HepG2 (cell line): ENCODE data around the gene TEAD3. TPM values are rescaled to one million over a fixed set of nuclear protein-coding genes. Genes with fewer than 3 reads are reported as not detected.

Experiments
- ATM ChIP-seq: fragments of 450-650 bp; IDR thresholded peaks from 2 replicates; pipeline ENCODE4 v1.7.1; 2017; ENCODE audit warnings: mild to moderate bottlenecking, borderline replicate concordance
- KLF15 ChIP-seq: sonication (generic); formaldehyde crosslinking; IDR thresholded peaks from 2 replicates; pipeline ENCODE4 v1.8.1; 2023; ENCODE audit warnings: borderline replicate concordance, mild to moderate bottlenecking, inconsistent platforms, missing genetic modification reagents, mixed read lengths
- MTA3 ChIP-seq: sonication (generic); formaldehyde crosslinking; IDR thresholded peaks from 2 replicates; pipeline ENCODE4 v1.4.0; 2020; ENCODE audit warnings: missing genetic modification reagents
- NBN ChIP-seq: fragments of 450-650 bp; conservative IDR thresholded peaks from 2 replicates; pipeline ENCODE4 v1.6.1; 2017
- NFYC ChIP-seq: IDR thresholded peaks from 2 replicates; pipeline ENCODE4 v1.6.1; 2016; ENCODE audit warnings: missing genetic modification reagents, missing compliant biosample characterization
- NR2F1 ChIP-seq, 2 experiments: fragments of 450-650 bp in 1 of 2; formaldehyde crosslinking in 1 of 2; IDR thresholded peaks; 2 replicates each; pipeline versions ENCODE4 v1.5.0 to v1.6.1; 2016 to 2020; ENCODE audit warnings: mild to moderate bottlenecking in 1 of 2, missing compliant biosample characterization in 1 of 2, missing genetic modification reagents in 1 of 2, moderate library complexity in 1 of 2
- NR2F2 ChIP-seq: IDR thresholded peaks from 2 replicates; pipeline ENCODE4 v1.6.1; 2012; ENCODE audit warnings: low read depth, inconsistent platforms, borderline replicate concordance
- PHF20 ChIP-seq: sonication (generic); formaldehyde crosslinking; IDR thresholded peaks from 2 replicates; pipeline ENCODE4 v1.5.0; 2020; ENCODE audit warnings: mild to moderate bottlenecking, missing genetic modification reagents
- THAP11 ChIP-seq: IDR thresholded peaks from 2 replicates; pipeline ENCODE4 v1.6.1; 2016; ENCODE audit warnings: missing biosample characterization, missing genetic modification reagents
- ZKSCAN1 ChIP-seq: fragments of 150-350 bp; IDR thresholded peaks from 2 replicates; pipeline ENCODE4 v1.6.1; 2014; ENCODE audit warnings: low read length
- ZNF207 ChIP-seq: fragments of 450-650 bp; IDR thresholded peaks from 2 replicates; pipeline ENCODE4 v1.6.1; 2016; ENCODE audit warnings: antibody characterized with exemption, borderline replicate concordance
- ZNF431 ChIP-seq: sonication (generic); formaldehyde crosslinking; IDR thresholded peaks from 2 replicates; pipeline ENCODE4 v1.9.0; 2022; ENCODE audit warnings: missing genetic modification reagents, low read depth, mild to moderate bottlenecking, borderline replicate concordance
- ZNF460 ChIP-seq: sonication (generic); formaldehyde crosslinking; IDR thresholded peaks from 2 replicates; pipeline ENCODE4 v1.5.1; 2020; ENCODE audit warnings: missing genetic modification reagents, mild to moderate bottlenecking, borderline replicate concordance
- ZNF484 ChIP-seq: sonication (generic); formaldehyde crosslinking; IDR thresholded peaks from 2 replicates; pipeline ENCODE4 v1.5.1; 2020; ENCODE audit warnings: mild to moderate bottlenecking, low read depth, missing genetic modification reagents, borderline replicate concordance
- ZNF547 ChIP-seq: sonication (generic); formaldehyde crosslinking; IDR thresholded peaks from 2 replicates; pipeline ENCODE4 v1.5.1; 2020; ENCODE audit warnings: mild to moderate bottlenecking, missing genetic modification reagents
- polyA plus RNA-seq, 8 experiments: library from polyadenylated mRNA; depleted of rRNA in 3 of 8; stranded (reverse) in 7 of 8; unstranded in 1 of 8; fragments of >200 nt; fragmentation: Illumina TruSeq in 4 of 8; extraction: Trizol in 4 of 8; gene quantifications; 2 replicates each; pipeline versions ENCODE4 v1.2.1 to v1.2.3, GENCODE V29; 2011 to 2016; ENCODE audit warnings: low read depth in 4 of 8, missing spikeins in 1 of 8, mixed read lengths in 1 of 8; ENCODE audit not compliant: insufficient read depth in 1 of 8
- total RNA-seq, 5 experiments: library from RNA; depleted of rRNA; stranded (reverse); fragments of >200 nt; fragmentation: Illumina TruSeq; extraction: Trizol; gene quantifications; 2 replicates each; pipeline ENCODE4 v1.2.3, GENCODE V29; 2016; ENCODE audit warnings: low read depth in 1 of 5
- TF ChIP-seq, protein P1 (sequence below): sonication (generic); formaldehyde crosslinking; IDR thresholded peaks from 2 replicates; pipeline ENCODE4 v1.4.0; 2020; ENCODE audit warnings: missing genetic modification reagents
- TF ChIP-seq, protein P2 (sequence below): sonication (generic); formaldehyde crosslinking; IDR thresholded peaks from 2 replicates; pipeline ENCODE4 v1.9.0; 2021; ENCODE audit warnings: missing genetic modification reagents, borderline replicate concordance
- TF ChIP-seq, protein P3 (sequence below): IDR thresholded peaks from 2 replicates; pipeline ENCODE4 v1.6.1; 2012; ENCODE audit warnings: inconsistent platforms
- TF ChIP-seq, protein P4 (sequence below): sonication (generic); IDR thresholded peaks from 2 replicates; pipeline ENCODE4 v1.6.1; 2016; ENCODE audit warnings: low read depth, borderline replicate concordance
- TF ChIP-seq, protein P5 (sequence below): IDR thresholded peaks from 2 replicates; pipeline ENCODE4 v1.4.0; 2020; ENCODE audit warnings: mild to moderate bottlenecking, missing genetic modification reagents
- TF ChIP-seq, protein P6 (sequence below): IDR thresholded peaks from 2 replicates; pipeline ENCODE4 v1.6.1; 2016; ENCODE audit warnings: mild to moderate bottlenecking

TEAD3 gene
- total and polyA plus RNA-seq, 2 of the 13 experiments (the other 11 are each of a cell fraction or from before 2014, with no cell fraction given) = 15.1 to 16.5 TPM

DNA sequence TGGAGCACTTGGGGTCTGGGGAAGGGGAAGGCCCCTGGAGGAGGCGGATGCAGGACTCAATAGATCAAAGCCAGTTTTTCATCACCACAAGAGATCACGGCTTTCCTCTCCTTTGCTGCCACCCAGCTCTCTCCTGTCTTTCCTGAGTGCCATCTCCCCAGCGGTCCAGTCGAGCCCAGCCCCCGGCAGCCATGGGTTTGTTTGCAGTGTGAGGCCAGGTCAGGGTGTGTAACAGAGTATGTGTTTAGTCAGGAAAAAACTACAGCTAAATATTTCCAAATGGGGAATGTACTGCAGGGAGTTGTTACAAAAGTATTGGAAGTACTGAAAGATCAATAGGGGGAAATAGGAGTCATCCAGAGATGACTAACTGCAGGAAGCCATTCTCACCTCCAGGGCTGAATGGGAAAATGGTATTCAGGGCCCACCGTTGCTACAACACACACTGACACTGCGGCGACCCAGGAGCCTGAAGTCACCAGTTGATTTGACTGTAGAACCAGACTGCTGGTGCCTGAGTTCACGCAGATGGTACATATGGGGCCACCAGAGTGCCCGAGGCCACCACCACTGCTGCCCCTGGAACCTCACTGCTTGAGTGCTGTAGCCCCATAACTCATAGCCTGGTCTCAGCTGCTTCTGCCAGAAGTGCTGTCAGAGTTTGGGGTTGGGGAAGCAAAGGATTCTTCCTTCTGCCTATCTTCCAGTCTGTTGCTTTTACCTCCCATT lies 68.3 kb downstream of the TEAD3 start (continued):
- TF ChIP-seq ZNF431 (CRISPR knock-in tag) (0 out of 2 replicates have a peak, but pooled peaks have one; percentile 24), NBN (no peak), MTA3 (CRISPR knock-in tag) (no peak), PHF20 (no peak), ATM (no peak), ZNF484 (CRISPR knock-in tag) (no peak), ZNF460 (no peak), ZKSCAN1 (no peak), NFYC (no peak), KLF15 (no peak), NR2F2 (peak; percentile 70), NR2F1 (CRISPR knock-in tag; IDR thresholded peaks at IDR 0.05) (peak in 1 of 2 experiments; percentile 70; a peak in 2 of 4 replicates), ZNF207 (no peak), THAP11 (CRISPR knock-in tag) (peak; percentile 33; the same call in 1 of the 2 replicates), ZNF547 (CRISPR knock-in tag) (no peak; the same call in 1 of the 2 replicates)
- TF ChIP-seq, protein P1, sequence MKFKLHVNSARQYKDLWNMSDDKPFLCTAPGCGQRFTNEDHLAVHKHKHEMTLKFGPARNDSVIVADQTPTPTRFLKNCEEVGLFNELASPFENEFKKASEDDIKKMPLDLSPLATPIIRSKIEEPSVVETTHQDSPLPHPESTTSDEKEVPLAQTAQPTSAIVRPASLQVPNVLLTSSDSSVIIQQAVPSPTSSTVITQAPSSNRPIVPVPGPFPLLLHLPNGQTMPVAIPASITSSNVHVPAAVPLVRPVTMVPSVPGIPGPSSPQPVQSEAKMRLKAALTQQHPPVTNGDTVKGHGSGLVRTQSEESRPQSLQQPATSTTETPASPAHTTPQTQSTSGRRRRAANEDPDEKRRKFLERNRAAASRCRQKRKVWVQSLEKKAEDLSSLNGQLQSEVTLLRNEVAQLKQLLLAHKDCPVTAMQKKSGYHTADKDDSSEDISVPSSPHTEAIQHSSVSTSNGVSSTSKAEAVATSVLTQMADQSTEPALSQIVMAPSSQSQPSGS (CRISPR knock-in tag) = no peak
- TF ChIP-seq, protein P2, sequence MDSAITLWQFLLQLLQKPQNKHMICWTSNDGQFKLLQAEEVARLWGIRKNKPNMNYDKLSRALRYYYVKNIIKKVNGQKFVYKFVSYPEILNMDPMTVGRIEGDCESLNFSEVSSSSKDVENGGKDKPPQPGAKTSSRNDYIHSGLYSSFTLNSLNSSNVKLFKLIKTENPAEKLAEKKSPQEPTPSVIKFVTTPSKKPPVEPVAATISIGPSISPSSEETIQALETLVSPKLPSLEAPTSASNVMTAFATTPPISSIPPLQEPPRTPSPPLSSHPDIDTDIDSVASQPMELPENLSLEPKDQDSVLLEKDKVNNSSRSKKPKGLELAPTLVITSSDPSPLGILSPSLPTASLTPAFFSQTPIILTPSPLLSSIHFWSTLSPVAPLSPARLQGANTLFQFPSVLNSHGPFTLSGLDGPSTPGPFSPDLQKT = no peak
- TF ChIP-seq, protein P3, sequence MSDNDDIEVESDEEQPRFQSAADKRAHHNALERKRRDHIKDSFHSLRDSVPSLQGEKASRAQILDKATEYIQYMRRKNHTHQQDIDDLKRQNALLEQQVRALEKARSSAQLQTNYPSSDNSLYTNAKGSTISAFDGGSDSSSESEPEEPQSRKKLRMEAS = no peak
- TF ChIP-seq, protein P4, sequence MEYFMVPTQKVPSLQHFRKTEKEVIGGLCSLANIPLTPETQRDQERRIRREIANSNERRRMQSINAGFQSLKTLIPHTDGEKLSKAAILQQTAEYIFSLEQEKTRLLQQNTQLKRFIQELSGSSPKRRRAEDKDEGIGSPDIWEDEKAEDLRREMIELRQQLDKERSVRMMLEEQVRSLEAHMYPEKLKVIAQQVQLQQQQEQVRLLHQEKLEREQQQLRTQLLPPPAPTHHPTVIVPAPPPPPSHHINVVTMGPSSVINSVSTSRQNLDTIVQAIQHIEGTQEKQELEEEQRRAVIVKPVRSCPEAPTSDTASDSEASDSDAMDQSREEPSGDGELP = no peak; the same call in 1 of the 2 replicates
- TF ChIP-seq, protein P5, sequence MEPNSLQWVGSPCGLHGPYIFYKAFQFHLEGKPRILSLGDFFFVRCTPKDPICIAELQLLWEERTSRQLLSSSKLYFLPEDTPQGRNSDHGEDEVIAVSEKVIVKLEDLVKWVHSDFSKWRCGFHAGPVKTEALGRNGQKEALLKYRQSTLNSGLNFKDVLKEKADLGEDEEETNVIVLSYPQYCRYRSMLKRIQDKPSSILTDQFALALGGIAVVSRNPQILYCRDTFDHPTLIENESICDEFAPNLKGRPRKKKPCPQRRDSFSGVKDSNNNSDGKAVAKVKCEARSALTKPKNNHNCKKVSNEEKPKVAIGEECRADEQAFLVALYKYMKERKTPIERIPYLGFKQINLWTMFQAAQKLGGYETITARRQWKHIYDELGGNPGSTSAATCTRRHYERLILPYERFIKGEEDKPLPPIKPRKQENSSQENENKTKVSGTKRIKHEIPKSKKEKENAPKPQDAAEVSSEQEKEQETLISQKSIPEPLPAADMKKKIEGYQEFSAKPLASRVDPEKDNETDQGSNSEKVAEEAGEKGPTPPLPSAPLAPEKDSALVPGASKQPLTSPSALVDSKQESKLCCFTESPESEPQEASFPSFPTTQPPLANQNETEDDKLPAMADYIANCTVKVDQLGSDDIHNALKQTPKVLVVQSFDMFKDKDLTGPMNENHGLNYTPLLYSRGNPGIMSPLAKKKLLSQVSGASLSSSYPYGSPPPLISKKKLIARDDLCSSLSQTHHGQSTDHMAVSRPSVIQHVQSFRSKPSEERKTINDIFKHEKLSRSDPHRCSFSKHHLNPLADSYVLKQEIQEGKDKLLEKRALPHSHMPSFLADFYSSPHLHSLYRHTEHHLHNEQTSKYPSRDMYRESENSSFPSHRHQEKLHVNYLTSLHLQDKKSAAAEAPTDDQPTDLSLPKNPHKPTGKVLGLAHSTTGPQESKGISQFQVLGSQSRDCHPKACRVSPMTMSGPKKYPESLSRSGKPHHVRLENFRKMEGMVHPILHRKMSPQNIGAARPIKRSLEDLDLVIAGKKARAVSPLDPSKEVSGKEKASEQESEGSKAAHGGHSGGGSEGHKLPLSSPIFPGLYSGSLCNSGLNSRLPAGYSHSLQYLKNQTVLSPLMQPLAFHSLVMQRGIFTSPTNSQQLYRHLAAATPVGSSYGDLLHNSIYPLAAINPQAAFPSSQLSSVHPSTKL = peak; percentile 87
- TF ChIP-seq, protein P6, sequence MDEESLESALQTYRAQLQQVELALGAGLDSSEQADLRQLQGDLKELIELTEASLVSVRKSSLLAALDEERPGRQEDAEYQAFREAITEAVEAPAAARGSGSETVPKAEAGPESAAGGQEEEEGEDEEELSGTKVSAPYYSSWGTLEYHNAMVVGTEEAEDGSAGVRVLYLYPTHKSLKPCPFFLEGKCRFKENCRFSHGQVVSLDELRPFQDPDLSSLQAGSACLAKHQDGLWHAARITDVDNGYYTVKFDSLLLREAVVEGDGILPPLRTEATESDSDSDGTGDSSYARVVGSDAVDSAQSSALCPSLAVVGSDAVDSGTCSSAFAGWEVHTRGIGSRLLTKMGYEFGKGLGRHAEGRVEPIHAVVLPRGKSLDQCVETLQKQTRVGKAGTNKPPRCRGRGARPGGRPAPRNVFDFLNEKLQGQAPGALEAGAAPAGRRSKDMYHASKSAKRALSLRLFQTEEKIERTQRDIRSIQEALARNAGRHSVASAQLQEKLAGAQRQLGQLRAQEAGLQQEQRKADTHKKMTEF (CRISPR knock-in tag) = peak; percentile 86
